Trophoblast cell (in vitro differentiated cells and primary cell): ENCODE measurements around the gene HDGFL3.

ENCODE experiments used
- DNase-seq, 2 donors: peaks; one replicate each; pipeline ENCODE4 v3.0.0-alpha.2; 2016
- H2AFZ ChIP-seq: 2 replicates; pipeline ENCODE4 v1.6.1; 2013; ENCODE audit warnings: low read length, moderate library complexity, mild to moderate bottlenecking; ENCODE audit not compliant: insufficient read depth, poor library complexity
- H2AK5ac ChIP-seq: 2 replicates; pipeline ENCODE4 v1.6.1; 2013; ENCODE audit warnings: mild to moderate bottlenecking, low read length
- H2BK120ac ChIP-seq: 2 replicates; pipeline ENCODE4 v1.6.1; 2013; ENCODE audit warnings: low read length, mild to moderate bottlenecking, moderate library complexity; ENCODE audit not compliant: insufficient read depth, poor library complexity
- H2BK12ac ChIP-seq: 2 replicates; pipeline ENCODE4 v1.6.1; 2013; ENCODE audit warnings: mild to moderate bottlenecking, low read length, moderate library complexity
- H2BK5ac ChIP-seq: 2 replicates; pipeline ENCODE4 v1.6.1; 2013; ENCODE audit warnings: low read length, low read depth, moderate library complexity, mild to moderate bottlenecking; ENCODE audit not compliant: poor library complexity
- H3K14ac ChIP-seq: 2 replicates; pipeline ENCODE4 v1.6.1; 2013; ENCODE audit warnings: mild to moderate bottlenecking, low read length
- H3K18ac ChIP-seq: 2 replicates; pipeline ENCODE4 v1.6.1; 2013; ENCODE audit warnings: mild to moderate bottlenecking, low read length
- H3K23ac ChIP-seq: 2 replicates; pipeline ENCODE4 v1.6.1; 2013; ENCODE audit warnings: low read length
- H3K27ac ChIP-seq: 2 replicates; pipeline ENCODE4 v1.5.1; 2013; ENCODE audit warnings: low read depth, mild to moderate bottlenecking, inconsistent platforms, low read length, moderate library complexity
- H3K27me3 ChIP-seq: 2 replicates; pipeline ENCODE4 v1.6.1; 2013; ENCODE audit warnings: inconsistent platforms, mild to moderate bottlenecking, low read length, moderate library complexity; ENCODE audit not compliant: insufficient read depth
- H3K36me3 ChIP-seq, 2 experiments: 1 replicate in 1 of 2; 2 replicates in 1 of 2; pipeline ENCODE4 v1.6.1; 2013; ENCODE audit warnings: low read length in 2 of 2, mild to moderate bottlenecking in 2 of 2, moderate library complexity in 1 of 2; ENCODE audit not compliant: insufficient read depth in 2 of 2, control insufficient read depth in 1 of 2
- H3K4ac ChIP-seq: 2 replicates; pipeline ENCODE4 v1.6.1; 2013; ENCODE audit warnings: low read depth, mild to moderate bottlenecking, low read length, moderate library complexity
- H3K4me1 ChIP-seq, 2 experiments: 1 replicate in 1 of 2; 2 replicates in 1 of 2; pipeline ENCODE4 v1.6.1; 2013; ENCODE audit warnings: low read length in 2 of 2, mild to moderate bottlenecking in 2 of 2, moderate library complexity in 1 of 2; ENCODE audit not compliant: insufficient read depth in 2 of 2, control insufficient read depth in 1 of 2
- H3K4me2 ChIP-seq: 2 replicates; pipeline ENCODE4 v1.6.1; 2013; ENCODE audit warnings: inconsistent platforms, mild to moderate bottlenecking, low read length, moderate library complexity
- H3K4me3 ChIP-seq: 2 replicates; pipeline ENCODE4 v1.5.1; 2013; ENCODE audit warnings: mild to moderate bottlenecking, low read depth, low read length, inconsistent platforms
- H3K79me1 ChIP-seq: one replicate; pipeline ENCODE4 v1.6.1; 2013; ENCODE audit warnings: low read length
- H3K79me2 ChIP-seq: 2 replicates; pipeline ENCODE4 v1.6.1; 2013; ENCODE audit warnings: low read length, mild to moderate bottlenecking; ENCODE audit not compliant: control insufficient read depth, insufficient read depth, poor library complexity
- H3K9ac ChIP-seq: 2 replicates; pipeline ENCODE4 v1.6.1; 2013; ENCODE audit warnings: mild to moderate bottlenecking, low read length
- H3K9me3 ChIP-seq: 2 replicates; pipeline ENCODE4 v1.6.1; 2013; ENCODE audit warnings: low read depth, mild to moderate bottlenecking, control low read depth, inconsistent platforms, low read length; ENCODE audit not compliant: insufficient read depth
- H4K12ac ChIP-seq: 2 replicates; pipeline ENCODE4 v1.6.1; 2013; ENCODE audit warnings: low read depth, mild to moderate bottlenecking, low read length, moderate library complexity
- H4K8ac ChIP-seq: 2 replicates; pipeline ENCODE4 v1.6.1; 2013; ENCODE audit warnings: low read depth, mild to moderate bottlenecking, low read length, moderate library complexity
- H4K91ac ChIP-seq: one replicate; pipeline ENCODE4 v1.6.1; 2013; ENCODE audit warnings: low read depth, mild to moderate bottlenecking, low read length, moderate library complexity
- WGBS: extraction: QIAGEN DNeasy Blood & Tissue Kit; methylation state at CpG from one replicate; pipeline ENCODE4 v1.1.7; 2013; ENCODE audit warnings: missing lambda C conversion rate; ENCODE audit not compliant: insufficient read length, insufficient coverage; ENCODE audit errors: extremely low coverage; 5-methylcytosine and 5-hydroxymethylcytosine counted together

HDGFL3 gene

DNA sequence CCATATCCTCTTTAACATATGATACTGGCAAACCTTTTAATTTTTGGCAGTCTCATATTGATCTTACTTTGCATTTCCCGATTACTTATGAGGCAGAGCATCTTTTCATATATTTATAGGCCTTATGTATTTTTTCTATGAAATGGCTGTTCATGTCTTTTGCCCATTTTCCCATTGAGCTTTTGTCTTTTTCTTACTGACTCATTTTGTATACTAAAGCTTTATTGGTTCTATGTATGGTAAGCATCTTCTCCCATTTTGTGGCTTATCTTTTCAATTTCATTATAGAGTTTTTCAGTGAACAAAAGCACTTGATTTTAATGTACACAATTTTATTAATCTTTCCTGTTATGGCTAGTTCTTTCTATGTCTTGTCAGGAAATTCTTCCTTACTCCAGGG, 17.2 kb downstream of the HDGFL3 start:
- no peak overlapping the region for H2BK12ac ChIP-seq
- H3K27ac ChIP-seq = no peak overlapping the region
- H3K23ac ChIP-seq = no peak overlapping the region
- H3K14ac ChIP-seq = no peak overlapping the region
- H3K79me1 ChIP-seq = no peaks in the 10 kb centered on the region
- no peak overlapping the region for H4K8ac ChIP-seq
- no peak overlapping the region for H4K12ac ChIP-seq
- no peaks in the 10 kb centered on the region for H3K4me1 ChIP-seq
- no peaks in the 10 kb centered on the region for H3K27me3 ChIP-seq
- H2BK120ac ChIP-seq = no peak overlapping the region
- H3K79me2 ChIP-seq = no peaks in the 10 kb centered on the region
- WGBS = no CpG with 5 or more reads among the region's 1 CpG
- no peak overlapping the region for H2AK5ac ChIP-seq
- no peak overlapping the region for H3K18ac ChIP-seq
- H4K91ac ChIP-seq = no peak overlapping the region
- DNase-seq = no peak
- no peak overlapping the region for H3K4me3 ChIP-seq
- no peak overlapping the region for H2BK5ac ChIP-seq
- H3K9ac ChIP-seq = no peak overlapping the region
- no peaks in the 10 kb centered on the region for H3K9me3 ChIP-seq
- H3K4ac ChIP-seq = no peak overlapping the region
- H2AFZ ChIP-seq = no peak overlapping the region
- H3K4me2 ChIP-seq = no peak overlapping the region
- H3K36me3 ChIP-seq = no peaks in the 10 kb centered on the region

DNA sequence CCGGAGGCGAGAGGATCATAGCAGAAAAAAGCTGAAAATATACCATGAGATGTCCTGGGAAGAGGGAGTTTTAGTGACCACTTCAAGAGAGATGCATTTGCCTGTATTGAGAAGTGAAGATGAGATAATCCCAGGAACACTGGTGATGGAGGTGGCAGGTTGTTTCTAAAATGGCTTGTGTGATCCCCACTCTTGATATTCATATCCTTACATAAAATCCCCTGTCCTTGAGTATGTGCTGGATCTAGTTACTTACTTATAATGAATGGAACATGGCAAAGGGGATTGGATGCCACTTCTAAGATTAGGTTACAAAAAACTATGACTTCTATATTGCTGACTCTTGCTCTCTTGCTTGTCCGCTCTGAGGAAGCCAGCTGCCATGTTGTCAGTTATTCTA, 22.1 kb downstream of the HDGFL3 start:
- no peak overlapping the region for H3K9ac ChIP-seq
- peaks cover 0 to 2% of the 10 kb centered on the region in 2 experiments for H3K36me3 ChIP-seq
- no peak overlapping the region for H3K18ac ChIP-seq
- H3K4me1 ChIP-seq = no peaks in the 10 kb centered on the region
- H2BK12ac ChIP-seq = no peak overlapping the region
- no peak overlapping the region for H3K14ac ChIP-seq
- H4K8ac ChIP-seq = no peak overlapping the region
- WGBS = no CpG with 5 or more reads among the region's 3 CpGs
- no peaks in the 10 kb centered on the region for H3K9me3 ChIP-seq
- no peak overlapping the region for H3K23ac ChIP-seq
- no peak overlapping the region for H2BK5ac ChIP-seq
- DNase-seq = no peak
- no peak overlapping the region for H3K4me3 ChIP-seq
- no peaks in the 10 kb centered on the region for H3K27me3 ChIP-seq
- no peak overlapping the region for H3K27ac ChIP-seq
- H4K12ac ChIP-seq = no peak overlapping the region
- H2BK120ac ChIP-seq = no peak overlapping the region
- no peak overlapping the region for H2AK5ac ChIP-seq
- H3K4me2 ChIP-seq = no peak overlapping the region
- no peaks in the 10 kb centered on the region for H3K79me1 ChIP-seq
- no peak overlapping the region for H2AFZ ChIP-seq
- no peaks in the 10 kb centered on the region for H3K79me2 ChIP-seq
- H3K4ac ChIP-seq = no peak overlapping the region
- no peak overlapping the region for H4K91ac ChIP-seq

DNA sequence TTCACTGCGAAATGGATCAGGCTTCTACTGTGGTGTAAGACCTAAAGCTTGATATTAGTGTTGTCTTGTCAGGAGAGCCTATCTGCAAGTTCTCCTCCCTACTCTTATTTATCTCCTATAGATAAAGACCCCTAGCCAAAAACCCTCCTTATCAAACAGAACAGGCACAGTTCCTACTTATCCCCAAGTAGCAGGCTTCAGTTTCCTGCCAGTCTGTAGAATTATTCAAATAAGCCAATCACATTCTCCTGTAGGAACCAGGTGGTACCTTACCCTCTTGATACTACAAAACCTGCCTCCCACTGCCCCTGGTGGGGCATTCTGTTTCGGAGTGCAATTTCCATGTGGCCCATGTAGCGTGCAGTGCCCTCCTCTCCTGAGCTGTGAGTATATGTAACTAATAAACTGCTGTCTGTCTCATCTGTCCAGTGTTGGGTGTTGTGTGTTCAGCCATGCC, 28.7 kb downstream of the HDGFL3 start:
- no CpG with 5 or more reads among the region's 3 CpGs for WGBS
- H2BK5ac ChIP-seq = no peak overlapping the region
- no peak overlapping the region for H2BK120ac ChIP-seq
- no peak overlapping the region for H3K9ac ChIP-seq
- no peak overlapping the region for H4K8ac ChIP-seq
- no peaks in the 10 kb centered on the region for H3K4me1 ChIP-seq
- H3K4me3 ChIP-seq = no peak overlapping the region
- H2AFZ ChIP-seq = no peak overlapping the region
- no peak overlapping the region for H2BK12ac ChIP-seq
- peaks cover 0 to 3% of the 10 kb centered on the region in 2 experiments for H3K36me3 ChIP-seq
- H2AK5ac ChIP-seq = no peak overlapping the region
- H3K79me2 ChIP-seq = no peaks in the 10 kb centered on the region
- H3K23ac ChIP-seq = no peak overlapping the region
- DNase-seq = no peak
- no peaks in the 10 kb centered on the region for H3K79me1 ChIP-seq
- no peak overlapping the region for H4K91ac ChIP-seq
- H3K4me2 ChIP-seq = no peak overlapping the region
- no peaks in the 10 kb centered on the region for H3K9me3 ChIP-seq
- H4K12ac ChIP-seq = no peak overlapping the region
- no peak overlapping the region for H3K14ac ChIP-seq
- no peak overlapping the region for H3K27ac ChIP-seq
- no peak overlapping the region for H3K4ac ChIP-seq
- no peaks in the 10 kb centered on the region for H3K27me3 ChIP-seq
- no peak overlapping the region for H3K18ac ChIP-seq

DNA sequence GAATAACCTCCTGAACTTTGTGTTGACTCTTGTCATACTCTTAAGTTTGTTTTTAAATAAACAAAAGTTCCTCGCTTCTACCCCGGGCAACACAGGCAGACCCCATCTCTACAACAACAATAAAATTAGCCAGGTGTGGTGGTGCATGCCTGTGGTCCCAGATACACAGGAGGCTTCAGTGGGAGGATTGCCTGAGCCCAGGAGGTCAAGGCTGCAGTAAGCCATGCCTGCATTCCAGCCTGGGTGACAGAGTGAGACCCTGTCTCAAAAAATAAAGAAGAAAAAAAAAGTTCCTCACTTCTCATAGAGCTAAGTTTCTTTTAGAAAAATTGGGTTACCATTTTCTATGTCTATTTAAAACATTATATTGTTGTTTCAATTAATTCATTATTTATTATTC, 29.2 kb downstream of the HDGFL3 start:
- Histone ChIP-seq H3K79me2 (no peaks in the 10 kb centered on the region), H4K8ac (no peak overlapping the region), H2BK120ac (no peak overlapping the region), H3K27me3 (no peaks in the 10 kb centered on the region), H4K12ac (no peak overlapping the region), H3K36me3 (peaks cover 0 to 3% of the 10 kb centered on the region in 2 experiments), H2AK5ac (no peak overlapping the region), H3K79me1 (no peaks in the 10 kb centered on the region), H3K4ac (no peak overlapping the region), H3K4me3 (no peak overlapping the region), H2AFZ (no peak overlapping the region), H3K4me2 (no peak overlapping the region), H3K18ac (no peak overlapping the region), H3K9ac (no peak overlapping the region), H2BK5ac (no peak overlapping the region), H4K91ac (no peak overlapping the region), H3K23ac (no peak overlapping the region), H3K4me1 (no peaks in the 10 kb centered on the region), H3K27ac (no peak overlapping the region), H2BK12ac (no peak overlapping the region), H3K9me3 (no peaks in the 10 kb centered on the region), H3K14ac (no peak overlapping the region)
- no CpG with 5 or more reads among the region's 2 CpGs for WGBS
- DNase-seq = no peak
